ENCODE measurements around the gene TMEM61.
A peak's percentile ranks its signal among the peaks of the same experiment; 100 is the strongest.
"Not testable (repeated sequence)": the region's sequence is repeated elsewhere in the genome, so short reads cannot be mapped to it uniquely, and the experiment has no call there.

TMEM61 gene

GRCh38 chr1:55005351-55006140 is 25.1 kb downstream of the TMEM61 start:
- no peak for DNase-seq

GRCh38 chr1:55006931-55007330 is 26.5 kb downstream of the TMEM61 start:
- no peak for DNase-seq

- DNase-seq: no peak
Observed at GRCh38 chr1:55007625-55008024, 27.2 kb downstream of the TMEM61 start.

GRCh38 chr1:55010194-55010886 is 29.9 kb downstream of the TMEM61 start:
- DNase-seq: no peak

- no peak for DNase-seq
Observed at GRCh38 chr1:55010887-55011217, 30.4 kb downstream of the TMEM61 start.

GRCh38 chr1:55012661-55013060 is 32.2 kb downstream of the TMEM61 start:
- DNase-seq: peak; percentile 25

- DNase-seq: no peak
Observed at GRCh38 chr1:55015123-55015522, 34.7 kb downstream of the TMEM61 start.

GRCh38 chr1:55015731-55016620 is 35.5 kb downstream of the TMEM61 start:
- no peak for DNase-seq

- no peak for DNase-seq
Observed at GRCh38 chr1:55018395-55018794, 38.0 kb downstream of the TMEM61 start.

GRCh38 chr1:55021942-55022546 is 41.6 kb downstream of the TMEM61 start:
- DNase-seq: peak; percentile 71

- DNase-seq: not testable (repeated sequence)
Observed at GRCh38 chr1:55024163-55024562, 43.7 kb downstream of the TMEM61 start.

GRCh38 chr1:55026682-55027081 is 46.3 kb downstream of the TMEM61 start:
- DNase-seq: not testable (repeated sequence)

- not testable (repeated sequence) for DNase-seq
Observed at GRCh38 chr1:55031098-55031497, 50.7 kb downstream of the TMEM61 start.

GRCh38 chr1:55033265-55033614 is 52.8 kb downstream of the TMEM61 start:
- no peak for DNase-seq

GRCh38 chr1:55034476-55035133 is 54.2 kb downstream of the TMEM61 start:
- DNase-seq: no peak

GRCh38 chr1:55035904-55036303 is 55.5 kb downstream of the TMEM61 start:
- no peak for DNase-seq

GRCh38 chr1:55037733-55038551 is 57.5 kb downstream of the TMEM61 start:
- no peak for DNase-seq

- DNase-seq: no peak
Observed at GRCh38 chr1:55038552-55038838, 58.1 kb downstream of the TMEM61 start.

- no peak for DNase-seq
Observed at GRCh38 chr1:55038974-55039341, 58.5 kb downstream of the TMEM61 start.

GRCh38 chr1:55039342-55040082 is 59.1 kb downstream of the TMEM61 start, which contains the start of gene PCSK9:
Gene PCSK9, plus strand, starts transcription at chr1:55039548. Its CDS starts 290 bp downstream, at chr1:55039838.
- DNase-seq: peak; percentile 51
